GM12875 (cell line): Measurements from ENCODE around the gene MEIS3.

Experiments used
- H3K4me3 ChIP-seq: one replicate; pipeline ENCODE4 v1.5.1; 2011; ENCODE audit warnings: low read depth, low read length, control low read depth
- CTCF ChIP-seq: IDR thresholded peaks from 2 replicates; pipeline ENCODE4 v1.5.1; 2011; ENCODE audit warnings: low read depth, mild to moderate bottlenecking, control low read depth, inconsistent platforms, low read length, moderate library complexity, borderline replicate concordance; ENCODE audit not compliant: insufficient read depth

Gene MEIS3

DNA sequence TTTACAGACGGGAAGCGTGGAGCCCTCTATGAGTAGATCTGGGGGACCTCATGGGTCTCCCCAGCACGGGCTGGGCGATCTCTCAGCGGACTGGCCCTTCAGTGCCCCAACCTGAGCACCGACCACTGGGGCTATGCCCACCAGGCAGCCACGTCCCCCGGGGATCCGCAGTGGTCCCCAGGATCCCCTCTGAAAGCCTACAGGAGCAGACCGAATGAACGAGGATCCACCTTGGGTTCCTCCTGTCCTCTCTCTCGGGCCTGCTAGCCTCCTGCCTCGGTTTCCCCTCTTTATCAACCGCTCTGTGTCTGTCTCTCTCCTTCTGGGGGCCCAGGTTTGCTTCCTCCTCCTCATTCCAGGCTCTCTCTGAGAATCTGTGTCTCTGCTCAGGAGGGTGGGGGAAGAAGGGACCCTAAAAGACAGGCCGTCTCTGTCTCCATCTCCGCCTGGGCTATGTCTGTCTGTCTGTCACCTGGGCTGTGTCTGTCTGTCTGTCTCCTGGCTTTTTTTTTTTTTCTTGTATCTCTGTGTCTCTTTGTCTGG, 2.0 kb upstream of the MEIS3 start:
- TF ChIP-seq CTCF, result no peak
- no peak overlapping the region for H3K4me3 ChIP-seq

GRCh38 chr19:47419789-47420188, 462 bp upstream of the MEIS3 start:
- TF ChIP-seq CTCF, result no peak
- no peak overlapping the region for H3K4me3 ChIP-seq

GRCh38 chr19:47418692-47419029, 666 bp downstream of the MEIS3 start:
- H3K4me3 ChIP-seq, result no peak overlapping the region
- TF ChIP-seq CTCF, result no peak

DNA sequence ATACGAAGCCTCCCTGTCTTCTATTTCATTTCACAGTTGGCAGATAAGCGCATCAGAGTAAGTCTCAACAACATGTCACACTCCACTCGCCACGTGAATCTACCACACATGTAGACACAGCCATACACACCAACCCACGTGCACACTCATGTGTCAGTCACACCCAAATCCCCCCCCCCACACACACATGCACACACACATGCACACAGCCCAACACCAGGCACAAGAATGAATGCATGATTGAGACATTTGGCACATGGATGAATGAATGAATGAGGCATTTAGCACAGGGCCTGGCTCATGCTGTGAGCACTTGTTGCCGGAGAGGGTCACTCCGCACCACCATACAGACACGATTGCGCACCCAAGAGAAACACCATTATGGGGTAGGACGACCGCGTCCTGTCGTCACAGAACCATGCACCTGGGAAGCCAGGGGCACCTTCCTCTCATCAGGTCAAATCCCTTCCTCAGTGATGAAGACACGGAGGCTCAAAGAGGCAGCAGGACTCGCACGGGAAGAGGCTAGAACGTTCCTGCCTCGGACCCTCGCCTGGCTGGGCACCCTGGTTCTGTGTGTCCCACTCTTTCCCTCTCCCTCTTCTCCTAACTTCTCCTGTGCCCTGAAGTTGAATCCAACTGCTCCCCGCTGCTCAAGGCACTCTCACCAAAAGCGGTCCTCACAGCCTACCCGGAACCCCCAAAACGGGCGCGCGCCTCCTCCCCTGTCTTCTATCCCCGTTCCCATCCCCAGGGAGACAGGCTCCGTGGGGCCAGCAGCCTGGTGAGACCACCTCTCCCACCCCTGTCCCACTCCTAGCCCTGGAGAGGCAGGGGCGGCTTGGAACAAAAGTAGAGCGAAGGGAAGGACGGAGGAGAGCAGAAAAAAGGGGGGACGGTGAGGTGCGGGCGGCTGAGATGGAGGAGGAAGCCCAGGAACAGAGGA, 1.3 kb downstream of the MEIS3 start:
- H3K4me3 ChIP-seq, result no peak overlapping the region
- no peak for TF ChIP-seq CTCF

DNA sequence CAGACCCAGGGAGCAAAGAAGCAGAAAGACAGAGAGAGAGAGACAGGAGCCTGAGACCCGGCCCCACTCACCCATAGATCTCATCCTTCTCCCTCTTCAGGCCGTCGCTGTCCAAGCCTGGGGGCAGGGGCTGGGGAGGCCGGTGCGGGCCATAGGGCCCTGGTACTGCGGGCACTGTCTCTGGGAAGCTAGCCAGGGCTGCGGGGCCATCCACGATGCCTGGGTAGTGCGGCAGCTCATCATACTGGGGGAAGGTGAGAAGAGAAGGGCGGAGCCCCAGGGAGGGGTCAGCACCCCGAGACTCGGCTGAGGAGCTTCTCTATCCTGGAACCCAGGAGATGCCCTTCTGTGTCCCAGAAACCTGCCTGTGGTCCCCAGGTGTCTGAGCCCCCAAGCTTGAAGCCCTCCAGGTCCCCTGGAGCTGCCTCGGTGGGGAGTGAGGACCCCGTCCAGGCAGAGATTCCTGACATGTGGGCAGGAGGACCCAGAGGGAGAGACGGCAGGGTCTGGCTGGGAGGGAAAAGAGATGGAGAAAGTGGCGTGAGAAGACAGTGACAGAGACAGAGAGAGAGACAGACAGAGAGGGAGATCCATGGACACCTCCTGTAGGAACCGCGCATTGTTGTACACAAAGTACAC, 2.1 kb downstream of the MEIS3 start:
- no peak overlapping the region for H3K4me3 ChIP-seq
- TF ChIP-seq CTCF, result no peak

DNA sequence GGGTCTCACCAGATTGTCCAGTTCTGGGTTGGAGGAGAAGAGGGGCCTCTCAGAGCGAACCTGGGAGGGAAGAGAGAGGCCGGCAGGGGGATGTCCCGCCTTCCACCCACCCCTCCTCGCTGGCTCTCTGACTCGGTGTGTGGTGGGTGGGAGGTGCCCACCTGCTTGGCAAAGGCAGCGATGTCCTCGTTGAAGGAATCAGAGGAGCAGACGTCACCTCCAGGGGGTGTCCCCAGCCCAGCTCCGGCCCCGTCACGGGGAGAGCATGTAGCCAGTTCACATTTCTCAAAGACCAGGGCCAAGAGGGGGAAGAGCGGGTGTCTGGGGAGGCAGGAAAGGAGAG, 2.7 kb downstream of the MEIS3 start:
- no peak for TF ChIP-seq CTCF

More for the DNA sequence above, 2.7 kb downstream of the MEIS3 start:
- no peak overlapping the region for H3K4me3 ChIP-seq
